ENCODE measurements around the gene STXBP6.

Gene STXBP6

DNA sequence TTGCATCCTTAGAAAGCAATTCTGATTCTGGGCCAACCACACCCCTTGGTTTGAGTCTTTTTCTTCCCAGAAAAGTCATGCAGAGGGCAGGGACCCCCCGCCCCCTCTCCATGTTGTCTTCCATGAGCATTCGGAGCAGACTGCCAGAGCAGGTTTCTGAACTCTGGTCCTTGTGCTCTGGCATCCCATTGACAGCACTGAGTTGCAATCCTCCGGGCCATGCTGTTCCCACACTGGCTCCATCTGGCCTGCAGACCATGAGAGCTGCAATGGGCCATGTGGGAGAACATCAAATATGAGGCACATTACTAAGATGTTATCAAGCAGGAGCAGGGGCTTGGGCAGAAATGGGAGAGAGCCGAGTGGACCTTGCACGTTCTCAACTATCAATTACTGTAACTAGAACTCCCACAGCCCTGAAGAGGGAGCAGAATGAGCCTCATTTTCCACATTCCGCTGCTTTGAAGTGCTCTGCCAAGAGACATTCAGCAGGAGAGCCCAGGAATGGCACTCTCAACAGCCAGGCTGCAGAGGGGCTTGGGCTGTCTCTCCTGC lies 157.4 kb downstream of the STXBP6 start:
- no peak for ATAC-seq

DNA sequence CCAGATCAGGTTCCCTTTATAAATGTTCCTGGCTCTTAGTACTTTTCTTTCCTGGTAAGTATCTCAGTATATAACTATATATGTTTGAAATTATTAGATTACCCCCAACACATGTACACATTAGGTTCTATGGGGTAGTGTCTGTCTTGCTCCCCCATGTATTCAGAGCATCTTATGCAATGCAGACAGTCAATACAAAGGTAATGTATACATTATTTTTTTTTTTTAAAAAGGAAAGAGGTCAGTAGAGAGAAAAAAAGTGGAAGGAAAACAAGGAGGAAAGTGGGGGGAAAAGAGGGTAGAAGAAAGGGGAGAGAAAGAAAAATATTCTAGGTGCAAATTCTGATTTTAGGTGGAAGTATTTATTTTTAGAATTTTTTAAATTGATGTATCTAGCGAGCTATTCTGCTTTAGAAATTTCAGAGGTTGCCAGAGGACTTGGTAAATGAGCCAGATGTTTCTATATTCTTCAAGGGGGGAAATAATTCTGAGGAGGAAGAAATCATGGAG lies 157.9 kb downstream of the STXBP6 start:
- ATAC-seq: no peak
- no peak for TF ChIP-seq ZNF8 (CRISPR knock-in tag; IDR thresholded peaks at IDR 0.05)
- TF ChIP-seq, protein P1, sequence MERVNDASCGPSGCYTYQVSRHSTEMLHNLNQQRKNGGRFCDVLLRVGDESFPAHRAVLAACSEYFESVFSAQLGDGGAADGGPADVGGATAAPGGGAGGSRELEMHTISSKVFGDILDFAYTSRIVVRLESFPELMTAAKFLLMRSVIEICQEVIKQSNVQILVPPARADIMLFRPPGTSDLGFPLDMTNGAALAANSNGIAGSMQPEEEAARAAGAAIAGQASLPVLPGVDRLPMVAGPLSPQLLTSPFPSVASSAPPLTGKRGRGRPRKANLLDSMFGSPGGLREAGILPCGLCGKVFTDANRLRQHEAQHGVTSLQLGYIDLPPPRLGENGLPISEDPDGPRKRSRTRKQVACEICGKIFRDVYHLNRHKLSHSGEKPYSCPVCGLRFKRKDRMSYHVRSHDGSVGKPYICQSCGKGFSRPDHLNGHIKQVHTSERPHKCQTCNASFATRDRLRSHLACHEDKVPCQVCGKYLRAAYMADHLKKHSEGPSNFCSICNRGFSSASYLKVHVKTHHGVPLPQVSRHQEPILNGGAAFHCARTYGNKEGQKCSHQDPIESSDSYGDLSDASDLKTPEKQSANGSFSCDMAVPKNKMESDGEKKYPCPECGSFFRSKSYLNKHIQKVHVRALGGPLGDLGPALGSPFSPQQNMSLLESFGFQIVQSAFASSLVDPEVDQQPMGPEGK (CRISPR knock-in tag; IDR thresholded peaks at IDR 0.05; ENCODE audit: borderline replicate concordance): no peak
- TF ChIP-seq ZNF70 (CRISPR knock-in tag; IDR thresholded peaks at IDR 0.05): no peak
- no peak for TF ChIP-seq SNAI2 (CRISPR knock-in tag; IDR thresholded peaks at IDR 0.05)
- TF ChIP-seq ZFP30 (CRISPR knock-in tag; IDR thresholded peaks at IDR 0.05): no peak
- TF ChIP-seq OSR1 (CRISPR knock-in tag; IDR thresholded peaks at IDR 0.05): no peak
- TF ChIP-seq, protein P2, sequence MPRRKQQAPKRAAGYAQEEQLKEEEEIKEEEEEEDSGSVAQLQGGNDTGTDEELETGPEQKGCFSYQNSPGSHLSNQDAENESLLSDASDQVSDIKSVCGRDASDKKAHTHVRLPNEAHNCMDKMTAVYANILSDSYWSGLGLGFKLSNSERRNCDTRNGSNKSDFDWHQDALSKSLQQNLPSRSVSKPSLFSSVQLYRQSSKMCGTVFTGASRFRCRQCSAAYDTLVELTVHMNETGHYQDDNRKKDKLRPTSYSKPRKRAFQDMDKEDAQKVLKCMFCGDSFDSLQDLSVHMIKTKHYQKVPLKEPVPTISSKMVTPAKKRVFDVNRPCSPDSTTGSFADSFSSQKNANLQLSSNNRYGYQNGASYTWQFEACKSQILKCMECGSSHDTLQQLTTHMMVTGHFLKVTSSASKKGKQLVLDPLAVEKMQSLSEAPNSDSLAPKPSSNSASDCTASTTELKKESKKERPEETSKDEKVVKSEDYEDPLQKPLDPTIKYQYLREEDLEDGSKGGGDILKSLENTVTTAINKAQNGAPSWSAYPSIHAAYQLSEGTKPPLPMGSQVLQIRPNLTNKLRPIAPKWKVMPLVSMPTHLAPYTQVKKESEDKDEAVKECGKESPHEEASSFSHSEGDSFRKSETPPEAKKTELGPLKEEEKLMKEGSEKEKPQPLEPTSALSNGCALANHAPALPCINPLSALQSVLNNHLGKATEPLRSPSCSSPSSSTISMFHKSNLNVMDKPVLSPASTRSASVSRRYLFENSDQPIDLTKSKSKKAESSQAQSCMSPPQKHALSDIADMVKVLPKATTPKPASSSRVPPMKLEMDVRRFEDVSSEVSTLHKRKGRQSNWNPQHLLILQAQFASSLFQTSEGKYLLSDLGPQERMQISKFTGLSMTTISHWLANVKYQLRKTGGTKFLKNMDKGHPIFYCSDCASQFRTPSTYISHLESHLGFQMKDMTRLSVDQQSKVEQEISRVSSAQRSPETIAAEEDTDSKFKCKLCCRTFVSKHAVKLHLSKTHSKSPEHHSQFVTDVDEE (CRISPR knock-in tag; IDR thresholded peaks at IDR 0.05): no peak
- TF ChIP-seq, protein P3, sequence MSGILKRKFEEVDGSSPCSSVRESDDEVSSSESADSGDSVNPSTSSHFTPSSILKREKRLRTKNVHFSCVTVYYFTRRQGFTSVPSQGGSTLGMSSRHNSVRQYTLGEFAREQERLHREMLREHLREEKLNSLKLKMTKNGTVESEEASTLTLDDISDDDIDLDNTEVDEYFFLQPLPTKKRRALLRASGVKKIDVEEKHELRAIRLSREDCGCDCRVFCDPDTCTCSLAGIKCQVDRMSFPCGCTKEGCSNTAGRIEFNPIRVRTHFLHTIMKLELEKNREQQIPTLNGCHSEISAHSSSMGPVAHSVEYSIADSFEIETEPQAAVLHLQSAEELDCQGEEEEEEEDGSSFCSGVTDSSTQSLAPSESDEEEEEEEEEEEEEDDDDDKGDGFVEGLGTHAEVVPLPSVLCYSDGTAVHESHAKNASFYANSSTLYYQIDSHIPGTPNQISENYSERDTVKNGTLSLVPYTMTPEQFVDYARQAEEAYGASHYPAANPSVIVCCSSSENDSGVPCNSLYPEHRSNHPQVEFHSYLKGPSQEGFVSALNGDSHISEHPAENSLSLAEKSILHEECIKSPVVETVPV (CRISPR knock-in tag; IDR thresholded peaks at IDR 0.05): no peak

More for the DNA sequence above, 157.4 kb downstream of the STXBP6 start:
- TF ChIP-seq ISL1 (CRISPR knock-in tag; IDR thresholded peaks at IDR 0.05) (no peak), TCF4 (CRISPR knock-in tag; IDR thresholded peaks at IDR 0.05; ENCODE audit: borderline replicate concordance) (no peak), GLIS3 (CRISPR knock-in tag; IDR thresholded peaks at IDR 0.05) (no peak), PPARA (CRISPR knock-in tag; IDR thresholded peaks at IDR 0.05; ENCODE audit: borderline replicate concordance) (no peak), ZNF565 (CRISPR knock-in tag; conservative IDR thresholded peaks at IDR 0.05; ENCODE audit: low read depth) (no peak), ZFP3 (CRISPR knock-in tag; IDR thresholded peaks at IDR 0.05) (no peak), OSR1 (CRISPR knock-in tag; IDR thresholded peaks at IDR 0.05) (no peak)
- TF ChIP-seq, protein P1 (CRISPR knock-in tag; IDR thresholded peaks at IDR 0.05; ENCODE audit: borderline replicate concordance): no peak

DNA sequence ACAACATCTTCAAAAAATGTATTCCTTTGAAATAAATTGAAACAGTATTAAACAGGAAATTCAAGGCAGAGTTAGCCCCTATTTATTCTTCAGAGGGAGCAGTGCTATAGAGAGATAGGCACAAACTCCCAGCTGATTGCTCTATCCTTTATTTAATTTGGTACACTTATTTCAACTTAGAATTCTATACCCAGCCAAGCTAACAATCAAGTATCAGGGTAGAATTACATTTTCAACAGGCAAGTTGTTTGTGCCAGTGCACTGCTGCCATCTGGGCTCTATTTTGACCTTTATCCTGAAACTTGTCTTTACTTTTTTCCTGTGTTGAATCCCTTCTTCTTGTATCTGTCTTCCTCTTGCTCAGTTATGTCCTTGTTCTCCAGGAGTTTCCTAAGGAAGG lies 159.2 kb downstream of the STXBP6 start:
- no peak for ATAC-seq
- TF ChIP-seq OSR1 (CRISPR knock-in tag; IDR thresholded peaks at IDR 0.05) (no peak), ARNTL (CRISPR knock-in tag; IDR thresholded peaks at IDR 0.05; ENCODE audit: borderline replicate concordance, low read depth) (no peak), SNAI2 (CRISPR knock-in tag; IDR thresholded peaks at IDR 0.05) (no peak), ISL1 (CRISPR knock-in tag; IDR thresholded peaks at IDR 0.05) (no peak), ZNF70 (CRISPR knock-in tag; IDR thresholded peaks at IDR 0.05) (no peak), ZC3H10 (CRISPR knock-in tag; IDR thresholded peaks at IDR 0.05) (no peak), ZNF8 (CRISPR knock-in tag; IDR thresholded peaks at IDR 0.05) (no peak), ZNF565 (CRISPR knock-in tag; conservative IDR thresholded peaks at IDR 0.05; ENCODE audit: low read depth) (no peak), ZFP30 (CRISPR knock-in tag; IDR thresholded peaks at IDR 0.05) (no peak), ESRRG (CRISPR knock-in tag; IDR thresholded peaks at IDR 0.05) (no peak)
- TF ChIP-seq, protein P1 (CRISPR knock-in tag; IDR thresholded peaks at IDR 0.05; ENCODE audit: borderline replicate concordance): no peak
- TF ChIP-seq, protein P4, sequence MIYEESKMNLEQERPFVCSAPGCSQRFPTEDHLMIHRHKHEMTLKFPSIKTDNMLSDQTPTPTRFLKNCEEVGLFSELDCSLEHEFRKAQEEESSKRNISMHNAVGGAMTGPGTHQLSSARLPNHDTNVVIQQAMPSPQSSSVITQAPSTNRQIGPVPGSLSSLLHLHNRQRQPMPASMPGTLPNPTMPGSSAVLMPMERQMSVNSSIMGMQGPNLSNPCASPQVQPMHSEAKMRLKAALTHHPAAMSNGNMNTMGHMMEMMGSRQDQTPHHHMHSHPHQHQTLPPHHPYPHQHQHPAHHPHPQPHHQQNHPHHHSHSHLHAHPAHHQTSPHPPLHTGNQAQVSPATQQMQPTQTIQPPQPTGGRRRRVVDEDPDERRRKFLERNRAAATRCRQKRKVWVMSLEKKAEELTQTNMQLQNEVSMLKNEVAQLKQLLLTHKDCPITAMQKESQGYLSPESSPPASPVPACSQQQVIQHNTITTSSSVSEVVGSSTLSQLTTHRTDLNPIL (CRISPR knock-in tag; IDR thresholded peaks at IDR 0.05; ENCODE audit: low read depth): no peak
- TF ChIP-seq, protein P5, sequence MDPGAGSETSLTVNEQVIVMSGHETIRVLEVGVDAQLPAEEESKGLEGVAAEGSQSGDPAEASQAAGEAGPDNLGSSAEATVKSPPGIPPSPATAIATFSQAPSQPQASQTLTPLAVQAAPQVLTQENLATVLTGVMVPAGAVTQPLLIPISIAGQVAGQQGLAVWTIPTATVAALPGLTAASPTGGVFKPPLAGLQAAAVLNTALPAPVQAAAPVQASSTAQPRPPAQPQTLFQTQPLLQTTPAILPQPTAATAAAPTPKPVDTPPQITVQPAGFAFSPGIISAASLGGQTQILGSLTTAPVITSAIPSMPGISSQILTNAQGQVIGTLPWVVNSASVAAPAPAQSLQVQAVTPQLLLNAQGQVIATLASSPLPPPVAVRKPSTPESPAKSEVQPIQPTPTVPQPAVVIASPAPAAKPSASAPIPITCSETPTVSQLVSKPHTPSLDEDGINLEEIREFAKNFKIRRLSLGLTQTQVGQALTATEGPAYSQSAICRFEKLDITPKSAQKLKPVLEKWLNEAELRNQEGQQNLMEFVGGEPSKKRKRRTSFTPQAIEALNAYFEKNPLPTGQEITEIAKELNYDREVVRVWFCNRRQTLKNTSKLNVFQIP (CRISPR knock-in tag; IDR thresholded peaks at IDR 0.05; ENCODE audit: borderline replicate concordance, low read depth): no peak
